HG03045 (cell line): ENCODE results near the gene MARK1.

ENCODE experiments used
- ATAC-seq: cut with Tn5 transposase; IDR thresholded peaks from one replicate; pipeline ENCODE4 v1.9.1; 2021; ENCODE audit warnings: mild to moderate bottlenecking, moderate library complexity; ENCODE audit not compliant: unreplicated experiment

The MARK1 gene

GRCh38 chr1:220528679-220529501 lies 954 bp downstream of the MARK1 start:
- ATAC-seq, result peak; percentile 10

- no peak for ATAC-seq
These were observed 1.6 kb downstream of the MARK1 start for GRCh38 chr1:220529521-220530020.

DNA sequence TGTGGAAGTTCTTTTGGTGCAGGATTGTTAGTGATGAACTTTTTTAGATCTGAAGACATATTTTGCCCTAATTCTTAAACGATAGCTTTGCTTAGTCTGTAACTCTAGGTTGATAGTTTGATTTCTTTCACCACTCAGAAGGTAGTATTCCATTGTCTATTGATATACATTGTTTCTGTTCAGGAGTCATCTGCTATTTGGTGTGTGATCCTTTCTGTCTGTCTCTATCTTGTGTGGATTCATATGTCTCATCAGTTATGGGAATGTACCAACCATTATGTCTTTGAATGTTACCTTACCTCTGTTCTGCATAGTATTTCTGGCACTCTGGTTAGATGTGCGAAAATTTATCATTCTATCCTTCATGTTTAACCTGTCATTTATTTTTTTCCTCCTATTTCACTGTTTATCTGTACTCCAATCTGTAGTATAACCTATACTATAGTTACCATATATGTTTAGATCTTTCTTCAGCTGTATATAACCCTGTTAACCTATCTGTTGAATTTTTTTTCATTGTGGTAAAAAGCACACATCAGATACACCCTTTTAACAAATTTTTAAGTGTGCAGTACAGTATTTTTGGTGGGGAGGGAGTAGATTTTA lies 5.7 kb downstream of the MARK1 start:
- ATAC-seq, result no peak

- ATAC-seq, result no peak
These were observed 17.0 kb downstream of the MARK1 start for GRCh38 chr1:220544901-220545303.

DNA sequence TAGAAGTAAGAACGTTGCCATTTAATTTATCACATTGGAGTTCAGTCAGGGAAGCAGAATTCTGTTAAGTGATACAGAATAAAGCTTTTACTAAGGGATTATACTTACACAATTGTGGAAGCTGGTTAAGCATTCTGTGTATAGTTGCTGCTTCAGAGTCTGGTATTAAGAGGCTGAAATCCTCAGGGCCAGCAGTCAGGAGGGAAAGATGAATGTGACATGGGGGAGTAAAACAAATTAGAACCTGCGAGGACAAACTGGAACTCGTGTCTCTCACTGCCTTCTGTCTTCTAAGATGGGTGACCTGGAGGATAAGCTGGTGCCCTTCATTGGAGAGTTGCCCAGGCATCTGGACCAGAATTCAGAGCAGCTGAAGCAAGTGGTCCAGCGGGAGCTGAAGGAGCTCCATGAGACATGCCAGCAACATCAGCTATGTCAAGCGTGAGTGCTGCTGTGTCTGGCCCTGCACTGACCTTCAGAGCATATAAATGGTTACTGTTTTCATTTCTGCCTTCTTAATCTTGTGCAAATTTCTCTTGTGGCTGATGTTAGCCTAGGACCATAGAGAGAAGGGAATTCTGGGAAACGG lies 23.0 kb downstream of the MARK1 start:
- no peak for ATAC-seq

- ATAC-seq, result no peak
These were observed 23.8 kb downstream of the MARK1 start for GRCh38 chr1:220551718-220552117.

DNA sequence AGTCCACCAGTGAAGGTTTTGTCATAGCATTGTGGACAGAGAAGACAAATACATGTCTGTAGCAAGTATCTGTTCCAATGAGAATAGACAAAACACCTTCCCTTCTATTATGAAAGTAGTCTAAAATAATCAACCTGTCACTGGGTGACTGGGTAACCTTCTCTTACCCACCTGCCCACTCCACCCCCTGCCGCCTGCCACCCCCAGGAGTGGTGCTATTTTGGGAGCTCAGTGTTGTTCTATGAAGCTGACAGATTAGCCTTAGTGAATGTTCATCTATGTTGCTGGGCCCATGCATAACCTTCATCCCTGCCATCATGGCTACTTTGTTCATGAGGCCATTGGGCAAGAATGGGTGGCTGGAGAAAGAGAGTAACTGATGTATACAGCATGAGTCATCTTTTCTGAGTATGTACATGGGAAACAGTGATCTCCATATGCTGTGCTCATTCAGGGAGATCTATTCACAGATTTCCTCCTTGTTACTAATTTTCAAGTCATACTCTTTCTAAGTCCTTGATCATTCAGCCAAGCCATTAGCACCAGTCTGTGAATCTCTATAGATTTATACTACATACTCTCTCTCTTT lies 24.8 kb downstream of the MARK1 start:
- no peak for ATAC-seq

DNA sequence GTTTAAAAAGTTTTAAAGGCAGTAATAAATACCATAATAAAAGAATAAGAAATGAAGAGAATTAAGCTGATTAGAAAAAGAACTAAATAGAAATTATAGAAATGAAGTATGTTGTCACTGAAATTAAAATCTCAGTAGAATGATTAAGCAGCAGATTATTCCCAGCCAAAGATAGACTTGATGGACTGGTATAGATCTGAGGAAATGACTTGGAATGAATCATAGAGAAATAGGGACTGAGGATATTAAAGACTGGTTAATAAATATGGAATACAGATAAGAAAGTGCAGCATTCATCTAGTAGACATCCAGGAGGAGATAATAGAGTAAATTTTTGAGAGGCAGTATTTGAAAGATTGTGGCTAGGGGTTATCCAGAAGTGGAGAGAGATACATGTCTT lies 28.7 kb downstream of the MARK1 start:
- ATAC-seq, result no peak

DNA sequence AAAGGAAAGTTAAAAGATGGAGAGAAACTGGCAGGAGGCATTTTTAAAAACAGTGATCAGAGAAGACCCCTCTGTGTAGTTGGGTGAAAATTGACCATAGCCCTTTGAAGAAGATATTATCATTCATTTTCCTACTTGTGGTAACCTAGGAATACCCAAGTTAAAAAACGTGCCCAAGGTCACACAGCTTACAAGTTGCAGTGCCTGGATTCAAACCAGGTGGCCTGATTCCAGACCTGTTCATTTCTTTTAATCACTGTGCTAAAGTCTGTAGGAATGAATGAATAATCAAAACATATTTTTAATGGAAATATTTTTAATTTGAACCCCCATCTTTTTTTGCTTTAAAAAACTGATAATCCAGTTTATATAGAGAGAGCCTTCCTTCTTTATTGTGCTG lies 35.6 kb downstream of the MARK1 start:
- ATAC-seq, result no peak

DNA sequence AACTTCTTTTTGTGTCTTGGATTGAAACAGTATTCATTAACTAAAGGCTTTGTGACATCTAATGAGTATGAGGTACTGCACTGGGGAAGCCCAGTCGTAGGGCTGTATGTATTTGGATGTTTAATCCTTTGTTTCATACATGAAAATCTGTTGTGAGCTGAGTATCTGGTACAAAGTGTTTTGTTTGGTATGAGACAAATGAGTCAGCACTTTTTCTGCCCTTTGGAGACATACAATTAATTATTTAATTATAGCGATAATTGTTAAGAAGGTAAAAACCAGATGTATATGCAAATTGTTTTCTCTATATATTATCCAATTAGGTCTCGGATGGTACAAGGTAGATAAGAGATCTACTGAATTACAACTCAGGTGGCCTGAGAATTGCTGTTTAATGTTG lies 36.3 kb downstream of the MARK1 start:
- no peak for ATAC-seq

GRCh38 chr1:220565670-220566069 lies 37.7 kb downstream of the MARK1 start:
- ATAC-seq, result no peak

DNA sequence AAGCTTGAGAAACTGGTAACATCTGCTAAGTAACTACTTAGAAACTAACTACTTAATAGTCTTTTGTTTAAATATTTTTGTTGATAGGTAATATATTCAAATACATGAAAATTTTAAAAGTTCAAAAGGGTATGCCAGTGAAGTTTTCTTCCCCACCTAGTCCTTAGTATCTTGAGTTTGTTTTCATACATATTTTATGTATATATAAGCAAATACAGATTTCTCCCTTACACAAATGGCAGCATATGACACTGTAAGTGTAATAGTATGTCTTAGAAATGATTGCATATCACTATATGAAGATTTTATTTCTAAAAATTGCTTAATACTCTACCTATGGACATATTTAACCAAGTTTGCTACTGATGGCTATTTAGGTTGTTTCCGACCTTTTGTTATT lies 38.9 kb downstream of the MARK1 start:
- no peak for ATAC-seq

DNA sequence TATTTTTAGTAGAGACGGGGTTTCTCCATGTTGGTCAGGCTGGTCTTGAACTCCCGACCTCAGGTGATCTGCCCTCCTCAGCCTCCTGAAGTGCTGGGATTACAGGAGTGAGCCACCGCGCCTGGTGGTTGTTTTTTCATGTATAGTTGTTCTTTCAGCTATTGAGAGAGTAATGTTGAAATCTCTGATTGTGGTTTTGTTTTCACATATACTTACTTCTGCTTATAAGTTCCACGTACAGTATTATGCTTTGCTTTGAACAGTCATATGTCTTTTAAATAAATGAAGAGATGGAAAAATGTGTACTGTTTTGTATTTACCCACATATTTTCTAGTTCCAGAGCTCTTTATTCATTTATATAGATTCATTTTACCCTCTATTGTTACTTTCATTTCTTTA lies 44.5 kb downstream of the MARK1 start:
- ATAC-seq, result no peak

DNA sequence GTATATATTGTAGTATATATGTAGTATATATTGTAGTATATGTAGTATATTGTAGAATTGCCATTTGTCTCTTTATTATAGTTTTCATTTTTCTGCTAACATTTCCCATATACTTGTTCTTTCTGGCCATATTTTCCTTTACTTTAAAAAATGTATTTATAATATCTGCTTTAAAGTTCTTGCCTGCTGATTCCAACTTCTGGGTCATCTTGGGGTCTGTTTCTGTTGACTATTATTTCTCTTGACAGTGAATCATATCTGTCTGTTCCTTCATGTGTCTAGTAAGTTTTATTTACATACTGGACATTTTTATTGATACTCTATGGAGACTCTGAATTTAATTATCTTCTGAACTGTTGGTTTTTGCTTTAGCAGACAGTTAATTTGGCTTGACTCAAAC lies 45.9 kb downstream of the MARK1 start:
- ATAC-seq, result no peak

DNA sequence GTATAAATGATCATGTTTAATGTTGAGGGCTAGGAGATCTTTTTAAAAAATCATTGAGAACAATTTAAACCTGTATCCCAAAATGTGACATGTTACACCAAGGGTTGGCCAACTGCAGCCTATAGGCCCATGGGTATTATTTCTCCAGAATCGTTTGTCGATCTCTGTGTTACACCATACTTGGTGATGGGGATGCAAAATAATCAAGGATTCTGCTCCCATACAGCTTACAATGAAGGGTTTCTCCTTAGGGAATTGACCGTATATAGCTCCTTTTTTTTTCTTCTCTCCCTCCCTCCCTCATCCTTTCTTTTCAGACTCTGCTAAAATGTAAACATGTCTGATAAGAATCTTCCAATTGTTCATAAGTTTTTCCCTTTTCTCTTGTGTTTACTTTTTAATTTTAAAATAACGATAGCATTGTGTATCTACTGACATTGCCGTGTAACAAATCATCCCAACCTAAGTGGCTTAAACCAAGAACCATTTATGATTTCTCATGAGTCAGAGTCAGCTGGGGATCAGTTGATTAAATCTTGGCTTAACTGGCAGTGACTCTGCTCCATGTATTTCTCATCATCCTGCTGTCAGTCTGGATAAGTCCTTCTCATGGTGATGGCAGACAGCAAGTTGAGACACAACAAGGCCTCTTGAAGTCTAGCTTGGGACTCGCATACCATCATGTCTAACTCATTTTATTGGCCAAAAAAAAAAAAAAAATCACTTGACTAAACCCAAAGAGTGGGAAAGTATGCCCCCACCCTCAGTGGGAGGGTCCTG lies 48.0 kb downstream of the MARK1 start:
- no peak for ATAC-seq

- no peak for ATAC-seq
These were observed 50.0 kb downstream of the MARK1 start for GRCh38 chr1:220577926-220578325.

- ATAC-seq, result no peak
These were observed 51.4 kb downstream of the MARK1 start for GRCh38 chr1:220579317-220579716.

DNA sequence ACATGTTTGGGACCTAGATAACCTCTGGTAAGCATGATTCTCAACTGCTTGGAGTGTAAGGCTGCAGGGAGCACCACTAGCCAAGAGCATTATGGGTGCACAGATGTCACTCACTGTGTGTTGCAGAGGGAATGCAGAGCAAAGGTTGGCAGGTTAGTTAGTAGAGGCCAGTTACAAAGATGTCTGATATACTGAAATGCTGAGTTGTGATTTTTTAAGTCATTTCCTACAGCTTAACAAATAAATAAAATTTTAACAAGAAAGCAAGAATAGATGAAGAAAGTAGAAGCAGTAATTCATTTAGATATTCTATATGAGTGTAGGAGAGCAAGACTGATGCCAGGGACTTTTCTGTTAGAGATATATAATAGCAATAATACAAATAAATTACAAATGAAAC lies 64.8 kb downstream of the MARK1 start:
- ATAC-seq, result no peak

GRCh38 chr1:220594356-220594755 lies 66.4 kb downstream of the MARK1 start:
- no peak for ATAC-seq

DNA sequence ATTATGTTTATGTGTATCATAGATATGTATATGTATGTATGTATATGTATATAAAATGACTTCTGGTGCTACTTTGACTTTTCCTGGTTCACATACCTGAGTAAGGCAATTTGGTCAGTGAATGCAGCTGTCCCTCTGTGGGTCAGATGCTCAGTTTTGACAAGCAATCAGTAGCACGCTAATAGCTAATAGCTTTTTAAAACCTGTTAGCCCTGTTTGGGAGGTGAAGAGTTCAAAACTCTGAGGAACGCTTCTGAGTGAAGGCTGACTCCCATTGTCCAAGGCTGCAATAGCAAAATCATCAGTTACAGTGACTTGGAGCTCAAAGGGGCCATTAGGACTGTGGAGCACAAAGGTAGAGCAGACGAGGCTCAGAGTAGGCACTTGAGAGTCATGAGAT lies 67.2 kb downstream of the MARK1 start:
- no peak for ATAC-seq

DNA sequence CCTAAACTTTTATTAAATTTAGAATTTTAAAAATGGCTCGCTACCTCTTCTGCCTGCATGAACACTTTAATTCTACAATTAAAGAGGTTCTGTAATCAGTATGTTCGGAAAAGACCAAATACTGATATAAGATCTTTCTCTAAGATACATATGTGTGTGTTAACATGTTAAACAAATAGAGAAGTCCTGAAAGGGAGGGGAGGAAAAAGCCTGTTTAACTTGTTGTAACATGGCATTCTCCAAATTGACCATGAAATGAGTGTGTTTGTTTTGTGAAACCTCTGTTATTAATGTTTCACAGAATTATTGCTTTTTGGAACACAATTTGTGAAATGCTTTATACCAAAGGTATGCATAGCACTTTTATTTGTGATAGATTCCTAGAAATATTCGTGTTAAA lies 77.0 kb downstream of the MARK1 start:
- ATAC-seq, result no peak
